NCI-H510A (cell line): ENCODE data around the gene MAPK8IP3.
A peak's percentile ranks its signal among the peaks of the same experiment; 100 is the strongest.

Experiments used
- DNase-seq: peaks from one replicate; lab custom pipeline; 2025; lab: John Stamatoyannopoulos, UW

Gene MAPK8IP3, protein sequence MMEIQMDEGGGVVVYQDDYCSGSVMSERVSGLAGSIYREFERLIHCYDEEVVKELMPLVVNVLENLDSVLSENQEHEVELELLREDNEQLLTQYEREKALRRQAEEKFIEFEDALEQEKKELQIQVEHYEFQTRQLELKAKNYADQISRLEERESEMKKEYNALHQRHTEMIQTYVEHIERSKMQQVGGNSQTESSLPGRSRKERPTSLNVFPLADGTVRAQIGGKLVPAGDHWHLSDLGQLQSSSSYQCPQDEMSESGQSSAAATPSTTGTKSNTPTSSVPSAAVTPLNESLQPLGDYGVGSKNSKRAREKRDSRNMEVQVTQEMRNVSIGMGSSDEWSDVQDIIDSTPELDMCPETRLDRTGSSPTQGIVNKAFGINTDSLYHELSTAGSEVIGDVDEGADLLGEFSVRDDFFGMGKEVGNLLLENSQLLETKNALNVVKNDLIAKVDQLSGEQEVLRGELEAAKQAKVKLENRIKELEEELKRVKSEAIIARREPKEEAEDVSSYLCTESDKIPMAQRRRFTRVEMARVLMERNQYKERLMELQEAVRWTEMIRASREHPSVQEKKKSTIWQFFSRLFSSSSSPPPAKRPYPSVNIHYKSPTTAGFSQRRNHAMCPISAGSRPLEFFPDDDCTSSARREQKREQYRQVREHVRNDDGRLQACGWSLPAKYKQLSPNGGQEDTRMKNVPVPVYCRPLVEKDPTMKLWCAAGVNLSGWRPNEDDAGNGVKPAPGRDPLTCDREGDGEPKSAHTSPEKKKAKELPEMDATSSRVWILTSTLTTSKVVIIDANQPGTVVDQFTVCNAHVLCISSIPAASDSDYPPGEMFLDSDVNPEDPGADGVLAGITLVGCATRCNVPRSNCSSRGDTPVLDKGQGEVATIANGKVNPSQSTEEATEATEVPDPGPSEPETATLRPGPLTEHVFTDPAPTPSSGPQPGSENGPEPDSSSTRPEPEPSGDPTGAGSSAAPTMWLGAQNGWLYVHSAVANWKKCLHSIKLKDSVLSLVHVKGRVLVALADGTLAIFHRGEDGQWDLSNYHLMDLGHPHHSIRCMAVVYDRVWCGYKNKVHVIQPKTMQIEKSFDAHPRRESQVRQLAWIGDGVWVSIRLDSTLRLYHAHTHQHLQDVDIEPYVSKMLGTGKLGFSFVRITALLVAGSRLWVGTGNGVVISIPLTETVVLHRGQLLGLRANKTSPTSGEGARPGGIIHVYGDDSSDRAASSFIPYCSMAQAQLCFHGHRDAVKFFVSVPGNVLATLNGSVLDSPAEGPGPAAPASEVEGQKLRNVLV (N-terminal part only)

GRCh38 chr16:1705688-1706385 lies at the start of gene MAPK8IP3:
Gene MAPK8IP3 (plus strand): TSS chr16:1706195. CDS start chr16:1706340, 145 bp downstream.
- peak; percentile 58 for DNase-seq

DNA sequence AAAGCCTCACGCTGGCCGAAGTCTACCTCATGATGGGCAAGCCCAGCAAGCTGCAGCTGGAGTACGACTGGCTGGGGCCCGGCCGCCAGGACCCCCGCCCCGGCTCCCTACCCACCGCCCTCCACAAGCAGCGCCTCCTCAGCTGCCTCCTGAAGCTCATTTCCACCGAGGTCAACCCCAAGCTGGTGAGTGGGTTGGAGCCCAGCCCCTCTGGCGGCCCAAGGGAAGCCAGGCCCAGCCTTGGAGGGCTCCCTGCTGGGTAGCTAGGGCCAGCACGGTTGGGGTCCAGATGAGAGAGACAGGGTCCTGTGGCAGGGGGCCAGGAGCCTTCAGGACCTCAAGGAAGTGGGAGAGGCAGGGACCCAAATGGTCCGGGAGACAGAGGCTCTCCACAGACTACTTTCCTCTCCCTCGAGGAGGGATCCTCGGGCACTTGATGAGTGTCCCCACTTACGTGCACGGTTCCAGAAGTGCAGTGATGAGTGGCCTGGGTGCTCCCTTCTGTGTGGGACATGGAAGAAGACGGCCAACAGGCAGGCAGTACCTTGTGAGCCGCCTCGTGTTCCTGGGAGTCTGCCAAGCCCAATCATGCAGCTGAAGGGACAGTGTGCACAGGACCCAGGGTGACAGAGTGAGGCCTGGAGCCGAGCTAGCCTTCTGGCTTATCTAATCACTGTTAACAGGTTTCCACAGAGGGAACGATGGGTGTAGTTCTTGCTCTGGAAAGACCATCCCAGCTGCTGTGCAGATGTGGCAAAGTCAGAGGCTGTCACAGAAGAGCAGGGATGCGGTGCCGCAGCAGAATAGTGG lies 49.0 kb upstream of the MAPK8IP3 start:
- no peak for DNase-seq

DNA sequence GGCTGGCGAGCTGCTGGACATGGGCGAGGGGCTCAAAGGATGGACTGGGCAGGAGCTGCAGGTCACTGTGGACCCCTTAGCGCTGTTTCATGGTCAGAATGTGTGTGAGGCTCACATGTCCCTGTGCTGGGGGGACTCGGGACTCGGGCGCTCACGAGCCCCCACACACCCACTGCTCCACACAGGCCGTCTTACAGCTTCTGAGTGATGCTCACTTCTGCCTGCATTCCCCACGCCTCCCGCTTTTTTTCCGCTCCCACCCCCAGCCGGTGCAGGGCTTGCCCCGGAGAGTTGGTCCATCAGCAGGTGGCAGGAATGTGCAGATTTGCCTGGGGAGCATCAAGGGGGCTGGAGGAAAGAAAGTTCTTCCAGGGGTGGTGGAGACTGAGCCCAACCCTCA lies 48.2 kb upstream of the MAPK8IP3 start:
- no peak for DNase-seq

DNA sequence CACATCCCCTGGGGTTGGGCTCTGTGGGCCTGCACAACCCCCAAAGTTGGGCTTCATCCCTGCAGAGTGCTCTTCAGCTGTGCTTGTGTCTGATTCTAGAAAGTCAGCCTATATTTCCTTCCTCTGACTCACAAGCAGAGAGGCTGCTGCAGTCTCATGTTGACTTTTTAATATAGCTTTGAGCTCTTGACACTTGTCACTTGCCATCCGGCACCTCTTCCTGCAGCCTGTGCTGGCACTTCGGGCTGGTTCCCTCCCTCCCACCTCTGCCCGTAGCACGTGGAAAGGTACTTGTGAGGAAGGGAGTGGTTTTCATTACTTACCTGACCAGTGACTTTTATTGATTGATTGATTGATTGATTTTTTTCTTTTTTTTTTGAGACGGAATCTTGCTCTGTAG lies 47.0 kb upstream of the MAPK8IP3 start:
- DNase-seq: no peak

DNA sequence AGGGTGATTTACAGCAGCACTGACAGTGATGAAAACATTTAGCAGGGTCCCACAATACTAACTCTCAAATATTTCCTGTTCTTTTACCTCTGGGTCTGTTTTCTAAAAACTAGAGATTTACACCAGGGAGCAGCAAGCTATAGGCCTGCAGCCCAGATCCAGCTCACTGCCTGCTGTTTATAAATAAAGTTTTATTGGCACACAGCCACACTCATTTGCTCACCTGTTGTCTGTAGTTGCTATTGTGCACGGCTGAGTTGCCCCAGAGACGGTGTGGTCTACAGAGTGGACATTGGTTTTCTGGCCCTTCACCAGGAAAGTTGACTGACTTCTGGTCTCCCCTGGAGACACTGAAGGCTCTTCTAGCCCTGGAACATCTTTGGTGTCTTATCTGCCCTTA lies 44.2 kb upstream of the MAPK8IP3 start:
- DNase-seq: no peak

- DNase-seq: no peak
These were observed 43.5 kb upstream of the MAPK8IP3 start for GRCh38 chr16:1662543-1662942.

DNA sequence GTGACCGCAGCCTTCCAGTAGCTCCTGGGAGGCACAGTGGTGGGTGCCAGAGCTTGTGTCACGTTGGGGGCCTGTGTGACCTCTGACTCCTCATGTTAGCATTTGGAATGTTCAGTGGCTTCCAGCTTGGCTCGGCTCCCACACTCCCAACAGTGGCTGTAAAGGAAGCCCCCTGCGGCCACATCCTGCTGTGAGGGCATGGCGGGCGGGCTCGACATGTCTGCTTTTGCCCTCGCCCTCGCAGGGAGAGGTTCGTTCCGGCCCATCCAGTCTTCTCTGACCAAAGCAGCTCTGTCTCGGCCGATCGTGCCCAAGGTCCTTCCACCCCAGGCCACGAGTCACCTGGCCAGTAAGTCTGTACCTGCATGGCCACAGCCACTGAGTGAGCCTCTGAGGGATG lies 40.2 kb upstream of the MAPK8IP3 start:
- no peak for DNase-seq

DNA sequence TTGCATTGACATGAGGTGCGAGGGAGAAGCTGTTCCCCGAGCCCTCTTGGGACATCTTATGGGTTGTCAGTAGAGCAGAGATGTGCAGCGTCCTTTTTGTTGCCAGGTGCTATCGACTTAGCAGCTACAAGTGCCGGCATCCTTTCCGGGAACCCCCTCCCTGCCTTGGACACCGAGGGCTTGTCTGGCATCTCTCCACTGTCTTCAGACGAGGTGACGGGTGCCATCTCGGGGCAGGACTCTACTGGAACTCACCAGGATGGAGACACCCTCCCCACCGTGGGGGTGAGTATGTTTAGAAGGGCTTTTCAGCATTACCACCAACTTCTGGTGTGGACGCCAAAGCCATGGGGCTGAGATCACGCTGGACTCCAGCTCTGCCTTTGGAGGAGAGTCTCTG lies 39.7 kb upstream of the MAPK8IP3 start:
- no peak for DNase-seq

- no peak for DNase-seq
These were observed 38.7 kb upstream of the MAPK8IP3 start for GRCh38 chr16:1667271-1667670.

GRCh38 chr16:1667916-1668315 lies 38.1 kb upstream of the MAPK8IP3 start:
- no peak for DNase-seq

DNA sequence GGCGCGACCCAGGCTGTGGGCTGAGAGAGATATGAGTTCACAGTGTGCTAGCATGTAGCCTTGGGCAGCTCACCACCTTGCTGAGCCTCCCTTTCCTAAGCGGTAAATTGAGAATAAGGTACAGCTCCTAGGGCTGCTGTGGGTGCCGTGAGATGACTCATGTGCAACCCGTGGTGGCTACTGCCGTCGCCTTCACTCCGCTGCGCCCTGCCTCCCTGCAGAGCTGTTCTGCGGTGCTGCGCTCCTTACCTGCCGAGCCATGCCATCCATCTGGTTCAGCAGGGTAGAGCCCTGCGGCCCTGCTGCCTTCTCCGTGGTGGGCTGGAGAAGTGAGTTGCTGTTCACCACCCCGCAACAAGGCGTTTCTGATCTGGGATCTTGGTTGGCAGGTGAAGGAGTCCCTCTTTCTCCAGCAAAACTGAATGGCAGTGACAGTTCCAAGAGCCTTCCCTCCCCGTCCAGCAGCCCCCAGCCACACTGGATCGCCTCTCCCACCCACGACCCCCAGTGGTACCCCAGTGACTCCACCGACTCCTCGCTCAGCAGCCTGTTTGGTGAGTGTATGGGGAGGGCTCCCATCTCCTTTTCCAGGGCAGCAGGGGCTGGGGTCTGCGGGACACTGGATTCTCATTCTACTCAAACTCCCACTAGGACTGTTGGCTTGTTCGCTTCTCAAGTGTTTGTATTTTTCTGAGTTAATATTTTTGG lies 37.2 kb upstream of the MAPK8IP3 start:
- DNase-seq: no peak

DNA sequence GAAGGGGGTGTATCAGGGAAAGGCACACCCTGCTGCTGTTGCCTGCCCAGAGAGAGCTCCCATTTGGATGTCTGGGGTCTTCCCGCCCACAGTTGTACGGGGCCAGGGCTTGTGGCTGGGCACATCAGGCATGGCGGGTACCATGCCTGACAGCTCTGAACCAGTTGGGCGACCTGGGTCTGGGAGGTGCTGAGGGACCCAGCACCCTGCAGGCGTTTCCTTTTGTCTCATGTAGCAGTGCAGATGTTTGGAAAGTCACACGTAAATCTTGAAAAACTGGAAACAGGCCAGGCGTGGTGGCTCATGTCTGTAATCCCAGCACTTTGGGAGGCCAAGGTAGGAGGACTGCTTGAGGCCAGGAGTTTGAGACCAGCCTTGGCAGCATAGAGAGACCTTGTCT lies 36.3 kb upstream of the MAPK8IP3 start:
- DNase-seq: no peak

DNA sequence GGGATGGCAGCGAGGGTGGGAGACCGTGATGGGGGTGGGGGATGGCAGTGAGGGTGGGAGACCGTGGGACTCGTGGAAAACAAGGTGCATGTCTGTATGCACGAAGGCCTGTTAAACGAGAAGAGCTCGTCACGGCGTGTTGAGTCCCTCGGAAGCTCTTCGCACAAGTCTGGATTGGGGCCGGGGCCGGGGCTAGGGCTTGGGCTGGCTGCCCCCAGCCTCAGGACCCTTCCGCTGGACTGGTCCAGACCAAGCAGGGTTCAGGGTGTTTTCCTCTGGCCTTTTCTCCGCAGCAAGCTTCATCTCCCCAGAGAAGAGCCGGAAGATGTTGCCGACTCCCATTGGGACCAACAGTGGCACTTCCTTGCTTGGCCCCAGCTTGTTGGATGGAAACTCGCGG lies 35.6 kb upstream of the MAPK8IP3 start:
- no peak for DNase-seq

DNA sequence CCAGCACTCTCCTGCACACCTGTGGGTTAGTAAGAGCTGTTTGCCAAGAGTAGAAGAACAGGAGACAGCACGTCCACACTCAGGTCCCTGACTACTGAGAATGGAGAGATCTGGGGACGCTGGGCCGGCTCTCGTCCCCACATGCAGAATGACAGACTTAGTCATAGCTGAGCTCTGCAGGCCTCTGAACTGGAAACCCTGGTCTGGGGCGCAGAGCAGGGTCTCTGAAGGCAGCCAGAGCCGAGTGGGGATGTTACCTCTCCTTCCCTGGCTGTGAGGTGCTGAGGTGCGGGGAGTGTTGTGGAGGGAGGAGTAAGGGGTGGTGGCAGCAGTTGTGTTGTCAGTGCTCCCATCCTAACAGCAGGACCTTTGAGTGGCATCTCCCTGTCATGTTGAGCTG lies 35.1 kb upstream of the MAPK8IP3 start:
- DNase-seq: no peak

GRCh38 chr16:1673424-1674151 lies 32.4 kb upstream of the MAPK8IP3 start:
- DNase-seq: no peak

DNA sequence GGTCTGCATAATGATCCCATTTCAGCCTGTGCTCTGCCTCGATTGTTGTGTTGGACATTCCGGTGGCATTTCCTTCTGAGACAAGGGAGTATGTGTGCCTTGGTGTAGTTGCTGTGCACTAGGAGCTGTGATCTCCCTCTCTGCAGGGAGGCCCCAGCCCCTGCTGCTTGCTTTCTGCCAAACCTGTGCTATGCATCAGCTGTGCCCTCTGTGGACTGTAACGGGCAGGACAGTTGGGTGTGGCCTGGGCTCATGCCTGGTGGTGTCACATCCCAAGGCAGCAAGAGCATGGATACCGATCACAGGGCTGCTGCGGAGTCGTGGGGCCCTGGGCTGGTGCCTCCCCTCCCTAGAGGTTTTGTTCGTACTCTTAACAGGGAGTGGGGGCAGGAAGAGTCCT lies 31.7 kb upstream of the MAPK8IP3 start:
- no peak for DNase-seq

- DNase-seq: no peak
These were observed 31.0 kb upstream of the MAPK8IP3 start for GRCh38 chr16:1674751-1675664.

DNA sequence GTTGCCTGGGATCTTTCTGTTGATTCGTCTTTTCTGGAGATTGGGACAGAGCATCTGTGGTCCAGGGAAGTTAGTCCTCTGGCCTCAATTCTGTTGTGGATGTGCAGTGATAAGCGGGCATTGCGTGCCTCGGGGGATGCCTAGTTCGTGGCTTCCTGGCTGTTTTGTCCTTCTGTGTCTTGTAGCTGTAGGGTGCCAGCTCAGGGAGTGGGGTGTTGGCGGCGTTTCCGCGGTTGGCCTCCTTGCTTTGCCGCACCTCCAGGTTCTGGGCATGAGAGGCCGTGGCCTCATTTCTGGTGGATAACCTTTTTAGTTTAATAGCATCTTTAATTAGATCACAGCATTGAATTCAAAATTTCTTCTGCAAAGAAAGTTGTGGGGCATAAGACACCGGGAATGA lies 29.3 kb upstream of the MAPK8IP3 start:
- no peak for DNase-seq
